ENCODE results near the gene CNNM3.

- TF ChIP-seq CTCF (IDR thresholded peaks at IDR 0.05), result no peak
- TF ChIP-seq POLR2A (IDR thresholded peaks at IDR 0.05), result no peak
Observed at GRCh38 chr2:96817882-96818281, 1.8 kb downstream of the CNNM3 start.
